Measurements from ENCODE around the gene ART1.

ART1 gene

DNA sequence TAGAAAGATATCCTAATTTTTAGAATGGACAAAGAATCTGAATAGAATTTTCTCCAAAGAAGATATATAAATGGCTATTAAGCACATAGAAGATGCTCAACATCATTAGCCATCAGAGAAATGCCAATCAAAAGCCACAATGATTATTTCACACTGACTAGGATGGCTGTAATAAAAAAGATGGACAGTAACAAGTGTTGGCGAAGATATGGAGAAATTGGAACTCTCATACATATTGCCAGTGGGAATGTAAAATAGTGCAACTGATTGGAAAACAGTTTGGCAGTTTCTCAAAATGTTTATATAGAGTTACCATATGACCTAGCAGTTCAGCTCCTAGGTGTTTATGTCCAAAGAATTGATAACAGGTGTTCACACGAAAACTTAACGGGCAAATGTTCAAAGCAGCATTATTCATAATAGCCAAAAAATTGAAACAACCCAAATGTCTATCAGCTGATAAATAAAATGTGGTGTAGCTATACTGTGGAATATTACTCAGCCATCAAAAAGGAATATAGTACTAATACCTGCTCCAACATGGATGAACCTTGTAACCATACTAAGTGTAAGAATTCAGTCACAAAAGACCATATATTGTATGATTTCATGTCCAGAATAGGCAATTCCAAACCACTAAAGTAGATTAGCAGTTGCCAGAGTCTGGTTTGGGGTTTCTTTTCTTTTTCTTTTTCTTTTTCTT lies 32.8 kb upstream of the ART1 start:
- H3K4me3 ChIP-seq: no peak overlapping the region
- DNase-seq (ENCODE audit: low spot score): no peak
- TF ChIP-seq, protein P1, sequence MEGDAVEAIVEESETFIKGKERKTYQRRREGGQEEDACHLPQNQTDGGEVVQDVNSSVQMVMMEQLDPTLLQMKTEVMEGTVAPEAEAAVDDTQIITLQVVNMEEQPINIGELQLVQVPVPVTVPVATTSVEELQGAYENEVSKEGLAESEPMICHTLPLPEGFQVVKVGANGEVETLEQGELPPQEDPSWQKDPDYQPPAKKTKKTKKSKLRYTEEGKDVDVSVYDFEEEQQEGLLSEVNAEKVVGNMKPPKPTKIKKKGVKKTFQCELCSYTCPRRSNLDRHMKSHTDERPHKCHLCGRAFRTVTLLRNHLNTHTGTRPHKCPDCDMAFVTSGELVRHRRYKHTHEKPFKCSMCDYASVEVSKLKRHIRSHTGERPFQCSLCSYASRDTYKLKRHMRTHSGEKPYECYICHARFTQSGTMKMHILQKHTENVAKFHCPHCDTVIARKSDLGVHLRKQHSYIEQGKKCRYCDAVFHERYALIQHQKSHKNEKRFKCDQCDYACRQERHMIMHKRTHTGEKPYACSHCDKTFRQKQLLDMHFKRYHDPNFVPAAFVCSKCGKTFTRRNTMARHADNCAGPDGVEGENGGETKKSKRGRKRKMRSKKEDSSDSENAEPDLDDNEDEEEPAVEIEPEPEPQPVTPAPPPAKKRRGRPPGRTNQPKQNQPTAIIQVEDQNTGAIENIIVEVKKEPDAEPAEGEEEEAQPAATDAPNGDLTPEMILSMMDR (IDR thresholded peaks at IDR 0.05): no peak
- H3K27ac ChIP-seq: no peak overlapping the region

DNA sequence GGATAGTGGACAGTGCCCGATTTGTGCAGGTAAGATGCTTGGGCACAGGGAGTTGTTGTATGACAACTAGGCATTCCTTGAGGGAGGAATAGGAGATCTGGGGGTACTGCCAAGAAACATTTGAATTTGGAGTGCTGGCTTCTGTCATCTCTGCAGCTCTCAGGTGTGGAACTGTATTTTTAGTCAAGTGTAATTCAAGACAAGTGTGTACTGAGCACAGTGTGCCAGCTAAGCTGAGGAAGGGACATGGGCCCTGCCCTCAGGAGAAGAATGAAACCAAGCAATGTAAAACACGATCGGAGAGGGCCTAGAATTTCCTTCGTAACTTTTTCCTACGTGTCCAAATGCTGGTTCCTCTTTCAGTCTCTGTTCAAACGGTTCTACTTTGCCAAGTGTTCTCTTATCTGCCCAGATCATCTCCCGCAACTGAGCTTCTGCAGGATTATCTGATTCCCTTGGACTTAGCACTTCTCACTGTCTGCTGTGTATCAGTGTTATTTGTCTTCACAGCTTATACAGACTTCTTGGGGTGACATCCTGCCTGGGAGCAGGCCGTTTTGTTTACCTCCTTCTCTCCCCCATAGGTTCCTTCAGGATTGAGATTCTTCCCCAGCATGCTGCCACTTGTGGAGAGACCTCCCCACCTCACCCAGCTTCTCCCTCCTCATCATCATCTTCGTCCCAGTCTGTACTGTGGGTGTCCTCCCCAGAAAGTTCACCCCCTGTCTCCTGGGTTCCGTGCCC lies 30.8 kb upstream of the ART1 start:
- DNase-seq (ENCODE audit: low spot score): no peak
- Histone ChIP-seq H3K4me3 (no peak overlapping the region), H3K27ac (no peak overlapping the region)
- TF ChIP-seq, protein P1 (IDR thresholded peaks at IDR 0.05): no peak

DNA sequence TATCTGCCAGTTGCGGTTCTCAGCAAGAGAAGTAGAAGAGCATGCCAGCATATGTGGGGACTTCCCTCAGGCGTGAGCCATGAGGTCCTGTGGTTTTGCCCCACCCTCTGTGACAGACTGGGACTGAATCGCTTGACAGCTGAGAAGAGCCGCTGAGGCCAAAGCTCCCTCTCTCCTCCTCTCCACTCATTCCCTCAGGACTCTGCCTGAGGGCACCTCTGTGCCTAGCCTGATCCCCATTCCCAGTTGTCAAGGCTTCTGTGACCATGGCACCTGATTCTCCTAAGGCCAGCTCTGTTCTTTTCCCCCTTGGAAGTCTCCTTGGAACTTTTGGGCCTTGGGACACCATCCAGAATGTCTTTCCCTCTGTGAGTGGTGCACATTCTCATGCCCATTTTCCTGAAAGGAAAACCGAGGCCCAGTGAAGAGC lies 30.2 kb upstream of the ART1 start:
- TF ChIP-seq, protein P1 (IDR thresholded peaks at IDR 0.05): no peak
- Histone ChIP-seq H3K27ac (no peak overlapping the region), H3K4me3 (no peak overlapping the region)
- DNase-seq (ENCODE audit: low spot score): no peak

DNA sequence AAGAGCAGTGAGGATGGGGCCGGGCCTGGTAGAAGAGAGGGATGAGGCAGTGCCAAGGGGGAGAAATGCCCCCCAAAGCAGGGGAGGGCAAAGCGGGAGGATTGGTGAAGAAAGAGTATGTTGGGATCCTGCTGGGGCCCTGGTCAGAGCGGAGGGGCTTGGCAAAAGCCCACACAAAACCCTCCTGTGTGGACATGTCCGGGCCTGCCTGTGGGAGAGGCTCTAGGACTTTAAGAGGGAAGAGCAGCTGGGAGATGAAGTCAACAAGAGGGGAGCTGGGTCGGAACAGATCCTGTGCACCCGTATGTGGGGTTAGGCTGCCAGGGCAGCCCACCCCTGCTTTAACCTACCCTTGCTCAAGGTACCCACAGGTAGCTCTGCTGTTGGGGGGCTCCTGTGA lies 28.9 kb upstream of the ART1 start:
- H3K27ac ChIP-seq: no peak overlapping the region
- H3K4me3 ChIP-seq: no peak overlapping the region
- TF ChIP-seq, protein P1 (IDR thresholded peaks at IDR 0.05): no peak
- DNase-seq (ENCODE audit: low spot score): no peak

DNA sequence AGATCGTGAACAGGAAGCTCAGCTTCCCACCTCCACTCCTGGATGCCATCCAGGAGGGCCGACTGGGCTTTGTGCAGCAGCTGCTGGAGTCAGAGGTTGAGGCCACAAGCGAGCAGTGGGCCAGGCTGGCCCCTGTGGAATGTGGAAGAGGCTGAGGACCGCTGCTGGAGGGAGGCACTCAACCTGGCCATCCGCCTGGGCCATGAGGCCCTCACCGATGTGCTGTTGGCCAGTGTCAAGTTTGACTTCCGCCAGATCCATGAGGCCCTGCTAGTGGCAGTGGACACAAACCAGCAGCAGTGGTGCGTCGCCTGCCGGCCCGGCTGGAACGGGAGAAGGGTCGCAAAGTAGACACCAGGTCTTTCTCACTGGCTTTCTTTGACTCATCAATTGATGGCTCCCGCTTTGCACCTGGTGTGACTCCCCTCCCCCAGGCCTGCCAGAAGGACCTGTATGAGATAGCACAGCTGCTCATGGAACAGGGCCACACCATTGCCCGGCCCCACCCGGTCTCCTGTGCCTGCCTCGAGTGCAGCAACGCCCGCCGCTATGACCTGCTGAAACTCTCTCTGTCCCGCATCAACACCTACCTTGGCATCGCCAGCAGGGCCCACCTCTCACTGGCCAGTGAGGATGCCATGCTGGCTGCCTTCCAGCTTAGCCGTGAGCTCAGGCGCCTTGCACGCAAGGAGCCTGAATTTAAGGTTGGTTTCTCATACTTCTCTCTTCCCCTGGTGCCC lies 28.0 kb upstream of the ART1 start:
- no peak for DNase-seq (ENCODE audit: low spot score)
- Histone ChIP-seq H3K4me3 (no peak overlapping the region), H3K27ac (no peak overlapping the region)
- TF ChIP-seq, protein P1 (IDR thresholded peaks at IDR 0.05): no peak

DNA sequence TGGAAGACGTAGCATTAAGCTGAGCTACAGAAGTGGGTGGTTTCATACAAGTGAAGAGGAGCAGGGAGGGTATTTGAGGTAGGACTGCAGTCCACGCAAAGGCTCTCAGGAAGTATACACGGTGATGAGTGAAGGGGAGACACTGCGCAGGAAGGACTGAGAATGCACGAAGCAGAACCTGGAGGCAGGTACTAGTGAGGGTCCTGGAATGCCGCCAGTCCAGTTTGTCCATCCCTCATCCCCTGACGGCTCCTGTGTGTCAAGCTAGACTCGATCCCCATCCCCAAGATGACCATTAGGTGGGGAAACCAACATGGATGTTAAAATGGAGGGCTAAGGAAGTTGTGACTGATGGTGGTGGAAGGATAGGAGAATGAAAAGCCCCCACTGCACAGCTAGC lies 26.9 kb upstream of the ART1 start:
- no peak for DNase-seq (ENCODE audit: low spot score)
- Histone ChIP-seq H3K27ac (no peak overlapping the region), H3K4me3 (no peak overlapping the region)
- TF ChIP-seq, protein P1 (IDR thresholded peaks at IDR 0.05): no peak
